WTC11 (cell line): ENCODE results near the gene MTFP1. TPM values are rescaled to one million over a fixed set of nuclear protein-coding genes. Genes with fewer than 3 reads are reported as not detected.

Source experiments
- ETV6 ChIP-seq: sonication (generic); formaldehyde crosslinking; IDR thresholded peaks from 2 replicates; pipeline ENCODE4 v1.8.1; 2022; ENCODE audit warnings: mild to moderate bottlenecking, missing genetic modification reagents
- FOXJ3 ChIP-seq: sonication (generic); formaldehyde crosslinking; IDR thresholded peaks from 2 replicates; pipeline ENCODE4 v1.9.0; 2021; ENCODE audit warnings: missing genetic modification reagents, mild to moderate bottlenecking, borderline replicate concordance
- GABPB1 ChIP-seq: sonication (generic); formaldehyde crosslinking; IDR thresholded peaks from 2 replicates; pipeline ENCODE4 v1.8.1; 2023; ENCODE audit warnings: mild to moderate bottlenecking, missing genetic modification reagents
- HMGA2 ChIP-seq: fragments of 250-450 bp; sonication (Bioruptor Pico); IDR thresholded peaks from 2 replicates; pipeline ENCODE4 v1.4.0; 2021; ENCODE audit warnings: mild to moderate bottlenecking, moderate library complexity
- MAX ChIP-seq: sonication (generic); formaldehyde crosslinking; IDR thresholded peaks from 2 replicates; pipeline ENCODE4 v1.8.0; 2022; ENCODE audit warnings: mild to moderate bottlenecking, missing genetic modification reagents
- NR3C1 ChIP-seq: sonication (generic); formaldehyde crosslinking; conservative IDR thresholded peaks from 2 replicates; pipeline ENCODE4 v1.8.1; 2023; ENCODE audit warnings: low read depth, mild to moderate bottlenecking, missing genetic modification reagents
- OVOL2 ChIP-seq: fragments of 250-450 bp; sonication (Bioruptor Pico); IDR thresholded peaks from 2 replicates; pipeline ENCODE4 v1.9.0; 2021; ENCODE audit warnings: mild to moderate bottlenecking, borderline replicate concordance
- SOX15 ChIP-seq: fragments of 250-450 bp; sonication (Bioruptor Pico); IDR thresholded peaks from 2 replicates; pipeline ENCODE4 v1.9.0; 2021; ENCODE audit warnings: mild to moderate bottlenecking
- SP1 ChIP-seq: sonication (generic); formaldehyde crosslinking; conservative IDR thresholded peaks from 2 replicates; pipeline ENCODE4 v1.8.1; 2022; ENCODE audit warnings: missing genetic modification reagents
- STAT6 ChIP-seq: sonication (generic); formaldehyde crosslinking; conservative IDR thresholded peaks from 2 replicates; pipeline ENCODE4 v1.8.1; 2023; ENCODE audit warnings: mild to moderate bottlenecking, low read depth, missing genetic modification reagents, moderate library complexity
- TCF7 ChIP-seq: sonication (generic); formaldehyde crosslinking; IDR thresholded peaks from 2 replicates; pipeline ENCODE4 v1.8.0; 2022; ENCODE audit warnings: mild to moderate bottlenecking, low read depth, missing genetic modification reagents, moderate library complexity
- USF1 ChIP-seq: sonication (generic); formaldehyde crosslinking; IDR thresholded peaks from 2 replicates; pipeline ENCODE4 v1.8.0; 2022; ENCODE audit warnings: mild to moderate bottlenecking, missing genetic modification reagents
- ZMAT4 ChIP-seq: fragments of 250-450 bp; sonication (Bioruptor Pico); IDR thresholded peaks from 2 replicates; pipeline ENCODE4 v1.9.0; 2021; ENCODE audit warnings: mild to moderate bottlenecking
- ZNF263 ChIP-seq: sonication (generic); formaldehyde crosslinking; IDR thresholded peaks from 2 replicates; pipeline ENCODE4 v1.8.1; 2022; ENCODE audit warnings: low read depth, mild to moderate bottlenecking, moderate library complexity, missing genetic modification reagents
- ZNF317 ChIP-seq: sonication (generic); formaldehyde crosslinking; IDR thresholded peaks from 2 replicates; pipeline ENCODE4 v1.8.1; 2023; ENCODE audit warnings: low read depth, mild to moderate bottlenecking, moderate library complexity, missing genetic modification reagents, borderline replicate concordance
- ZSCAN18 ChIP-seq: fragments of 250-450 bp; sonication (Bioruptor Pico); IDR thresholded peaks from 2 replicates; pipeline ENCODE4 v2.1.2; 2022; ENCODE audit warnings: mild to moderate bottlenecking, moderate library complexity
- total RNA-seq: library from RNA; stranded (reverse); gene quantifications from 3 replicates; pipeline ENCODE4 v1.2.3, GENCODE V29; 2021
- TF ChIP-seq, protein P1 (sequence below): fragments of 200-600 bp; IDR thresholded peaks from 2 replicates; pipeline ENCODE4 v1.8.0; 2022; ENCODE audit warnings: antibody characterized with exemption
- TF ChIP-seq, protein P2 (sequence below): sonication (generic); formaldehyde crosslinking; IDR thresholded peaks from 2 replicates; pipeline ENCODE4 v1.8.1; 2023; ENCODE audit warnings: mild to moderate bottlenecking, missing genetic modification reagents, moderate library complexity
- TF ChIP-seq, protein P3 (sequence below): sonication (generic); formaldehyde crosslinking; IDR thresholded peaks from 2 replicates; pipeline ENCODE4 v1.8.0; 2023; ENCODE audit warnings: missing genetic modification reagents, mild to moderate bottlenecking, borderline replicate concordance
- TF ChIP-seq, protein P4 (sequence below): sonication (generic); formaldehyde crosslinking; IDR thresholded peaks from 2 replicates; pipeline ENCODE4 v1.8.1; 2023; ENCODE audit warnings: mild to moderate bottlenecking, moderate library complexity, missing genetic modification reagents
- TF ChIP-seq, protein P5 (sequence below): sonication (generic); formaldehyde crosslinking; IDR thresholded peaks from 2 replicates; pipeline ENCODE4 v1.8.1; 2023; ENCODE audit warnings: mild to moderate bottlenecking, missing genetic modification reagents, moderate library complexity

Gene MTFP1
- total RNA-seq, 1 experiment from 2014 or later, result 75.0 TPM

GRCh38 chr22:30425616-30426387, at the start of gene MTFP1 (continued):
- TF ChIP-seq HMGA2 (CRISPR knock-in tag) (no peak), MAX (peak; percentile 31; the same call in 1 of the 2 replicates), ZSCAN18 (CRISPR knock-in tag) (no peak), STAT6 (CRISPR knock-in tag) (no peak), ZNF317 (CRISPR knock-in tag) (no peak), OVOL2 (no peak), ETV6 (CRISPR knock-in tag) (0 out of 2 replicates have a peak, but pooled peaks have one; percentile 6), SP1 (CRISPR knock-in tag) (no peak), USF1 (CRISPR knock-in tag) (0 out of 2 replicates have a peak, but pooled peaks have one; percentile 31), GABPB1 (0 out of 2 replicates have a peak, but pooled peaks have one; percentile 36), TCF7 (CRISPR knock-in tag) (no peak), NR3C1 (no peak), ZNF263 (CRISPR knock-in tag) (no peak), SOX15 (CRISPR knock-in tag) (no peak), ZMAT4 (CRISPR knock-in tag) (no peak), FOXJ3 (CRISPR knock-in tag) (no peak)
- TF ChIP-seq, protein P1, sequence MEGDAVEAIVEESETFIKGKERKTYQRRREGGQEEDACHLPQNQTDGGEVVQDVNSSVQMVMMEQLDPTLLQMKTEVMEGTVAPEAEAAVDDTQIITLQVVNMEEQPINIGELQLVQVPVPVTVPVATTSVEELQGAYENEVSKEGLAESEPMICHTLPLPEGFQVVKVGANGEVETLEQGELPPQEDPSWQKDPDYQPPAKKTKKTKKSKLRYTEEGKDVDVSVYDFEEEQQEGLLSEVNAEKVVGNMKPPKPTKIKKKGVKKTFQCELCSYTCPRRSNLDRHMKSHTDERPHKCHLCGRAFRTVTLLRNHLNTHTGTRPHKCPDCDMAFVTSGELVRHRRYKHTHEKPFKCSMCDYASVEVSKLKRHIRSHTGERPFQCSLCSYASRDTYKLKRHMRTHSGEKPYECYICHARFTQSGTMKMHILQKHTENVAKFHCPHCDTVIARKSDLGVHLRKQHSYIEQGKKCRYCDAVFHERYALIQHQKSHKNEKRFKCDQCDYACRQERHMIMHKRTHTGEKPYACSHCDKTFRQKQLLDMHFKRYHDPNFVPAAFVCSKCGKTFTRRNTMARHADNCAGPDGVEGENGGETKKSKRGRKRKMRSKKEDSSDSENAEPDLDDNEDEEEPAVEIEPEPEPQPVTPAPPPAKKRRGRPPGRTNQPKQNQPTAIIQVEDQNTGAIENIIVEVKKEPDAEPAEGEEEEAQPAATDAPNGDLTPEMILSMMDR, result 0 out of 2 replicates have a peak, but pooled peaks have one; percentile 3
- TF ChIP-seq, protein P2, sequence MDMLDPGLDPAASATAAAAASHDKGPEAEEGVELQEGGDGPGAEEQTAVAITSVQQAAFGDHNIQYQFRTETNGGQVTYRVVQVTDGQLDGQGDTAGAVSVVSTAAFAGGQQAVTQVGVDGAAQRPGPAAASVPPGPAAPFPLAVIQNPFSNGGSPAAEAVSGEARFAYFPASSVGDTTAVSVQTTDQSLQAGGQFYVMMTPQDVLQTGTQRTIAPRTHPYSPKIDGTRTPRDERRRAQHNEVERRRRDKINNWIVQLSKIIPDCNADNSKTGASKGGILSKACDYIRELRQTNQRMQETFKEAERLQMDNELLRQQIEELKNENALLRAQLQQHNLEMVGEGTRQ (CRISPR knock-in tag), result peak; percentile 79
- TF ChIP-seq, protein P3, sequence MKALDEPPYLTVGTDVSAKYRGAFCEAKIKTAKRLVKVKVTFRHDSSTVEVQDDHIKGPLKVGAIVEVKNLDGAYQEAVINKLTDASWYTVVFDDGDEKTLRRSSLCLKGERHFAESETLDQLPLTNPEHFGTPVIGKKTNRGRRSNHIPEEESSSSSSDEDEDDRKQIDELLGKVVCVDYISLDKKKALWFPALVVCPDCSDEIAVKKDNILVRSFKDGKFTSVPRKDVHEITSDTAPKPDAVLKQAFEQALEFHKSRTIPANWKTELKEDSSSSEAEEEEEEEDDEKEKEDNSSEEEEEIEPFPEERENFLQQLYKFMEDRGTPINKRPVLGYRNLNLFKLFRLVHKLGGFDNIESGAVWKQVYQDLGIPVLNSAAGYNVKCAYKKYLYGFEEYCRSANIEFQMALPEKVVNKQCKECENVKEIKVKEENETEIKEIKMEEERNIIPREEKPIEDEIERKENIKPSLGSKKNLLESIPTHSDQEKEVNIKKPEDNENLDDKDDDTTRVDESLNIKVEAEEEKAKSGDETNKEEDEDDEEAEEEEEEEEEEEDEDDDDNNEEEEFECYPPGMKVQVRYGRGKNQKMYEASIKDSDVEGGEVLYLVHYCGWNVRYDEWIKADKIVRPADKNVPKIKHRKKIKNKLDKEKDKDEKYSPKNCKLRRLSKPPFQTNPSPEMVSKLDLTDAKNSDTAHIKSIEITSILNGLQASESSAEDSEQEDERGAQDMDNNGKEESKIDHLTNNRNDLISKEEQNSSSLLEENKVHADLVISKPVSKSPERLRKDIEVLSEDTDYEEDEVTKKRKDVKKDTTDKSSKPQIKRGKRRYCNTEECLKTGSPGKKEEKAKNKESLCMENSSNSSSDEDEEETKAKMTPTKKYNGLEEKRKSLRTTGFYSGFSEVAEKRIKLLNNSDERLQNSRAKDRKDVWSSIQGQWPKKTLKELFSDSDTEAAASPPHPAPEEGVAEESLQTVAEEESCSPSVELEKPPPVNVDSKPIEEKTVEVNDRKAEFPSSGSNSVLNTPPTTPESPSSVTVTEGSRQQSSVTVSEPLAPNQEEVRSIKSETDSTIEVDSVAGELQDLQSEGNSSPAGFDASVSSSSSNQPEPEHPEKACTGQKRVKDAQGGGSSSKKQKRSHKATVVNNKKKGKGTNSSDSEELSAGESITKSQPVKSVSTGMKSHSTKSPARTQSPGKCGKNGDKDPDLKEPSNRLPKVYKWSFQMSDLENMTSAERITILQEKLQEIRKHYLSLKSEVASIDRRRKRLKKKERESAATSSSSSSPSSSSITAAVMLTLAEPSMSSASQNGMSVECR (CRISPR knock-in tag), result peak; percentile 69; the same call in 1 of the 2 replicates
- TF ChIP-seq, protein P4, sequence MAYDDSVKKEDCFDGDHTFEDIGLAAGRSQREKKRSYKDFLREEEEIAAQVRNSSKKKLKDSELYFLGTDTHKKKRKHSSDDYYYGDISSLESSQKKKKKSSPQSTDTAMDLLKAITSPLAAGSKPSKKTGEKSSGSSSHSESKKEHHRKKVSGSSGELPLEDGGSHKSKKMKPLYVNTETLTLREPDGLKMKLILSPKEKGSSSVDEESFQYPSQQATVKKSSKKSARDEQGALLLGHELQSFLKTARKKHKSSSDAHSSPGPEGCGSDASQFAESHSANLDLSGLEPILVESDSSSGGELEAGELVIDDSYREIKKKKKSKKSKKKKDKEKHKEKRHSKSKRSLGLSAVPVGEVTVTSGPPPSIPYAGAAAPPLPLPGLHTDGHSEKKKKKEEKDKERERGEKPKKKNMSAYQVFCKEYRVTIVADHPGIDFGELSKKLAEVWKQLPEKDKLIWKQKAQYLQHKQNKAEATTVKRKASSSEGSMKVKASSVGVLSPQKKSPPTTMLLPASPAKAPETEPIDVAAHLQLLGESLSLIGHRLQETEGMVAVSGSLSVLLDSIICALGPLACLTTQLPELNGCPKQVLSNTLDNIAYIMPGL (CRISPR knock-in tag), result peak; percentile 72
- TF ChIP-seq, protein P5, sequence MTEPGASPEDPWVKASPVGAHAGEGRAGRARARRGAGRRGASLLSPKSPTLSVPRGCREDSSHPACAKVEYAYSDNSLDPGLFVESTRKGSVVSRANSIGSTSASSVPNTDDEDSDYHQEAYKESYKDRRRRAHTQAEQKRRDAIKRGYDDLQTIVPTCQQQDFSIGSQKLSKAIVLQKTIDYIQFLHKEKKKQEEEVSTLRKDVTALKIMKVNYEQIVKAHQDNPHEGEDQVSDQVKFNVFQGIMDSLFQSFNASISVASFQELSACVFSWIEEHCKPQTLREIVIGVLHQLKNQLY (CRISPR knock-in tag), result no peak
